Vagina (tissue), 2 donors: ENCODE data around the gene HSF2BP. TPM values are rescaled to one million over a fixed set of nuclear protein-coding genes. Genes with fewer than 3 reads are reported as not detected.

ENCODE experiments used
- DNase-seq, 2 donors: peaks; one replicate each; pipeline ENCODE4 v3.0.0-alpha.2; 2017; ENCODE audit errors: extremely low spot score in 2 of 2
- H3K27ac ChIP-seq: fragments of 200-600 bp; sonication (generic); one replicate; pipeline ENCODE4 v1.5.1; 2019
- H3K27me3 ChIP-seq: fragments of 200-600 bp; sonication (generic); one replicate; pipeline ENCODE4 v1.5.1; 2019
- H3K36me3 ChIP-seq, 2 donors: fragments of 200-600 bp; sonication (generic); one replicate each; pipeline ENCODE4 v1.5.1; 2017 to 2019
- H3K4me1 ChIP-seq: fragments of 200-600 bp; sonication (generic); one replicate; pipeline ENCODE4 v1.5.1; 2019
- H3K4me3 ChIP-seq, 2 donors: fragments of 200-600 bp; sonication (generic); 1 replicate in 1 of 2; 2 replicates in 1 of 2; pipeline ENCODE4 v1.5.1; 2016 to 2019
- H3K9me3 ChIP-seq: fragments of 200-600 bp; sonication (generic); one replicate; pipeline ENCODE4 v1.5.1; 2019
- POLR2A ChIP-seq, 2 donors: fragments of 450-650 bp; IDR thresholded peaks; one replicate each; pipeline ENCODE4 v1.6.1; 2017; ENCODE audit warnings: antibody characterized with exemption in 2 of 2, mild to moderate bottlenecking in 2 of 2, moderate library complexity in 2 of 2
- POLR2AphosphoS5 ChIP-seq, 2 donors: sonication (generic); formaldehyde crosslinking; IDR thresholded peaks; one replicate each; pipeline ENCODE4 v1.9.0; 2017; ENCODE audit warnings: antibody characterized with exemption in 2 of 2, mild to moderate bottlenecking in 2 of 2, low read depth in 1 of 2; ENCODE audit not compliant: insufficient read depth in 1 of 2
- intact Hi-C: fragments of 100-400 bp; cut with DNase I; formaldehyde crosslinking; loops from one replicate; pipeline ENCODE4 v1.15.1; 2023
- total RNA-seq: library from RNA; depleted of rRNA; stranded (reverse); fragments of >200 nt; gene quantifications from one replicate; pipeline ENCODE4 v1.2.3, GENCODE V29; 2016
- TF ChIP-seq, protein P1 (sequence below), 3 experiments: fragments of 450-650 bp in 2 of 3; fragments of 200-600 bp in 1 of 3; sonication (generic) in 1 of 3; IDR thresholded peaks; one replicate each; pipeline ENCODE4 v1.5.1; 2017 to 2019; ENCODE audit warnings: antibody characterized with exemption in 3 of 3, mild to moderate bottlenecking in 2 of 3, moderate library complexity in 2 of 3

The HSF2BP gene
- total RNA-seq, 1 donor from 2014 or later = 2.7 TPM

DNA sequence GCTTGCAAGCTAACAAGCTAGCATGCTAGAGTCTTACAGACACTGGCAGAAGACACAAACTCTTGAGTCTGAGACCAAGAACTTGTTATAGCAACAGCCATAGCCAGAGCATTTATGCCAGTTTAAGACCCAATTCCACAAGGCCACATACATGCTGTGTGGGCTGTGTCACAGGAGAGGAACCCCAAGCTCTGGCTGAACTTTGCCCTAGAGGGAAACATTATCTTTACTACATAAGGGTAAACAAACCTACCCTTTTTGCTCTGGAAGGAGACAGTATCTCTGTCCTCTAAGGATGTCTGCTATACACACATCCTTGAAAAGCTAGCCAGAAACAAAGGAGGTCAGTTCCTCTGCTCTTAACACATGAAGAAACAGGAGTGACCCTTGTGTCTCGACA lies 70.3 kb downstream of the HSF2BP start:
- TF ChIP-seq POLR2A (IDR thresholded peaks at IDR 0.05) = no peak
- TF ChIP-seq, protein P1, sequence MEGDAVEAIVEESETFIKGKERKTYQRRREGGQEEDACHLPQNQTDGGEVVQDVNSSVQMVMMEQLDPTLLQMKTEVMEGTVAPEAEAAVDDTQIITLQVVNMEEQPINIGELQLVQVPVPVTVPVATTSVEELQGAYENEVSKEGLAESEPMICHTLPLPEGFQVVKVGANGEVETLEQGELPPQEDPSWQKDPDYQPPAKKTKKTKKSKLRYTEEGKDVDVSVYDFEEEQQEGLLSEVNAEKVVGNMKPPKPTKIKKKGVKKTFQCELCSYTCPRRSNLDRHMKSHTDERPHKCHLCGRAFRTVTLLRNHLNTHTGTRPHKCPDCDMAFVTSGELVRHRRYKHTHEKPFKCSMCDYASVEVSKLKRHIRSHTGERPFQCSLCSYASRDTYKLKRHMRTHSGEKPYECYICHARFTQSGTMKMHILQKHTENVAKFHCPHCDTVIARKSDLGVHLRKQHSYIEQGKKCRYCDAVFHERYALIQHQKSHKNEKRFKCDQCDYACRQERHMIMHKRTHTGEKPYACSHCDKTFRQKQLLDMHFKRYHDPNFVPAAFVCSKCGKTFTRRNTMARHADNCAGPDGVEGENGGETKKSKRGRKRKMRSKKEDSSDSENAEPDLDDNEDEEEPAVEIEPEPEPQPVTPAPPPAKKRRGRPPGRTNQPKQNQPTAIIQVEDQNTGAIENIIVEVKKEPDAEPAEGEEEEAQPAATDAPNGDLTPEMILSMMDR (IDR thresholded peaks at IDR 0.05) = no peak
- TF ChIP-seq POLR2AphosphoS5 (IDR thresholded peaks at IDR 0.05; ENCODE audit: insufficient read depth in 1 of 2, low read depth in 1 of 2) = no peak
- H3K9me3 ChIP-seq = no peaks in the 10 kb centered on the region
- intact Hi-C loops = no loop called here

DNA sequence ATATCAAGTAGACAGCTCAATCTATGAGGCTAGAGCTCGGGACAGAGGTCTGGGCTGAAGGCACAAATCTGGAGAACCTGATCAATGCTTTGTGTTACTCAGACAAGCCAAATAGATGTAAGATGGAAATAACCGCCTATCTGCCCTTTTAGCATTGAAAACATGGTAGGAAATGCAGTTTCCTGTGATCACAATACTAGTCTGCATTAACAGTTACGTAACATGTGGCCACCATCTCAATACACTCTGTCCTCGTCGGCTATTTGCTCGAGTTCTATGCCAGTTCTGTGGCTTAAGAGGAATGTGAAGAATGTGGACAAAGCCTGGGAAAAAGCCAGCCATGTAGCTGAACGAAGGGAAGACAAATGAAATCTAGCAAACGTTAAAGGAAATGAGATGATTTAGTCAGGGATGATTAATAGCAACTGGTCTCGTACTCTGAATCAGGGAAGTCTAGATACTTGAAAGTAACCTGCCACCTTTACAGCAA lies 73.3 kb downstream of the HSF2BP start:
- Histone ChIP-seq H3K4me1 (peaks cover 25% of the 10 kb centered on the region), H3K36me3 (no peaks in the 10 kb centered on the region), H3K27ac (peak overlapping the region; percentile 68), H3K9me3 (no peaks in the 10 kb centered on the region), H3K4me3 (no peak overlapping the region), H3K27me3 (no peaks in the 10 kb centered on the region)
- TF ChIP-seq POLR2A (IDR thresholded peaks at IDR 0.05) = no peak
- peak; percentile 20 to 97 for TF ChIP-seq POLR2AphosphoS5 (IDR thresholded peaks at IDR 0.05; ENCODE audit: insufficient read depth in 1 of 2, low read depth in 1 of 2)
- intact Hi-C loops = no loop called here
- DNase-seq = peak in 1 of 2 donors; percentile 95

More for the DNA sequence above, 70.3 kb downstream of the HSF2BP start:
- Histone ChIP-seq H3K4me3 (no peak overlapping the region), H3K36me3 (no peaks in the 10 kb centered on the region), H3K27me3 (no peaks in the 10 kb centered on the region), H3K4me1 (peaks cover 25% of the 10 kb centered on the region), H3K27ac (no peak overlapping the region)
- no peak for DNase-seq

DNA sequence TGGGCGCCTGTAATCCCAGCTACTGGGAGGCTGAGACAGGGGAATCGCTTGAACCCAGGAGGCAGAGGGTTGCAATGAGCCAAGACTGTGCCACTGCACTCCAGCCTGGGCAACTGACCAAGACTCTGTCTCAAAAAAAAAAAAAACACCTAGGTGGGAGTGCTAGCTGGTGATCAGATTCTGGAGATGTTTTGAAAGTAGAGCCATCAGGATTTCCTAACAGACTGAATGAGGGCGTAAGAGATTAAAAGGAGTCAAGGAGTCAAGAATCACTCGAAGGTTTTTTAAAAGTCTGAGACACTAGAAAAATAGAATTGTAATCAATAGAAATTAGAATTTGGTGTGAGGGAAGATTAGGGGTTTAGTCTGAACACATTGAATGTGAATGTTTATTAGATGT lies 73.8 kb downstream of the HSF2BP start:
- intact Hi-C loops = no loop called here
- Histone ChIP-seq H3K27ac (peak overlapping the region; percentile 68), H3K4me3 (no peak overlapping the region), H3K27me3 (no peaks in the 10 kb centered on the region), H3K4me1 (peaks cover 25% of the 10 kb centered on the region), H3K9me3 (no peaks in the 10 kb centered on the region), H3K36me3 (no peaks in the 10 kb centered on the region)
- no peak for DNase-seq
- TF ChIP-seq POLR2A (IDR thresholded peaks at IDR 0.05) (no peak), POLR2AphosphoS5 (IDR thresholded peaks at IDR 0.05; ENCODE audit: insufficient read depth in 1 of 2, low read depth in 1 of 2) (no peak)
- TF ChIP-seq, protein P1 (IDR thresholded peaks at IDR 0.05) = no peak

DNA sequence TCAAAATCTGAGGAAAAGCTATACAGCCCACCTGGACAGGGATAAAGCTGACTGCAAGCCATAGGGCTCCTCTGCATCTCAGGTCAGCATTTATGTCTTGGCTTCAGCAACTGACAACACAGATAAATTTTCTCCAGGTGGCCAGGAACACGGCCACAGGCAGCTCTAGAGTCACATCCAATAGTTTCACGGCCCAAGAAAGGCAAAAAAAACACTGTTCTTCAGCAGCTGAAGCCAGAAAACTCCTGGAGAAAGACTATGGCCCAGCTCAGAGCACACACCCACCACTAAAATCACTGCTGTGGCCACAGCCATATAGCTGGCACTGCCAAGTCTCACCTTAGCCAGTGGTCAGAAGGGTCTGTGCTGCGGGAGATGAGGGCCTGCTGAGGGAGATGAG lies 77.8 kb downstream of the HSF2BP start:
- no peaks in the 10 kb centered on the region for H3K27me3 ChIP-seq
- H3K4me1 ChIP-seq = peaks cover 15% of the 10 kb centered on the region
- H3K4me3 ChIP-seq = no peak overlapping the region
- H3K36me3 ChIP-seq = no peaks in the 10 kb centered on the region
- intact Hi-C loops = no loop called here
- no peak overlapping the region for H3K27ac ChIP-seq
- DNase-seq = no peak
- TF ChIP-seq POLR2A (IDR thresholded peaks at IDR 0.05) = no peak
- no peak for TF ChIP-seq POLR2AphosphoS5 (IDR thresholded peaks at IDR 0.05; ENCODE audit: insufficient read depth in 1 of 2, low read depth in 1 of 2)
- TF ChIP-seq, protein P1 (IDR thresholded peaks at IDR 0.05) = no peak
- H3K9me3 ChIP-seq = no peaks in the 10 kb centered on the region

DNA sequence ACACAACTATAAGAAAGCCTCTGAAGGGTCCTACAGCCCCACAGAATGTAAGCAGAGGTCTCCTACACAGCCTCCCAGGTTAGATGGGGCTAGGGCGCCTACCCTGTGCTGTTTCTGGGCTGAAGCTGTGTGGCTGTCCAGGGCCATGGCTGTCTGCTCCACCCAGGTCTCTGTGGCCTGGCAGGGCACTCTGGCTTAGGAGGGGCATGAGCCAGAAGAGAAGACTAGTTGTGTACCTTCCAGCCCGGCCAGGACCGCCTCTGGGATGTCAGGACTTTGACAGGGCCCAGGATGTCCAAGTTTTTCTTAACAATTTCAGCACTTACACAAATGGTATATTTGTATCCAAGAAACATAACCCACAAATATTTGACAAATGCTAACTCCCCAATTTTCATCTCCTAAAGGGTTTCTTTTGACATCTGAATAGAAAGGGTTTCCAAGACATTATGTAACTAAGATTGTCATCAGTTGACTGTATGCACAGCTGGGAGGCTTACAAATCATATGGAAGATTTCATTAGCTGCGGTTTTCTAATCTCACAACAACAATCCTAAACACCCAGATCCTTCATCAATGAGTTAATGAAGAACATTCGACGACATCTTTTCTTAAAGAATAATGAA lies 80.5 kb downstream of the HSF2BP start:
- no peak overlapping the region for H3K4me3 ChIP-seq
- H3K9me3 ChIP-seq = no peaks in the 10 kb centered on the region
- no peak for DNase-seq
- no peaks in the 10 kb centered on the region for H3K4me1 ChIP-seq
- no peak for TF ChIP-seq POLR2A (IDR thresholded peaks at IDR 0.05)
- no peak for TF ChIP-seq POLR2AphosphoS5 (IDR thresholded peaks at IDR 0.05; ENCODE audit: insufficient read depth in 1 of 2, low read depth in 1 of 2)
- TF ChIP-seq, protein P1 (IDR thresholded peaks at IDR 0.05) = no peak
- intact Hi-C loops = no loop called here
- H3K27ac ChIP-seq = no peak overlapping the region
- no peaks in the 10 kb centered on the region for H3K27me3 ChIP-seq
- H3K36me3 ChIP-seq = no peaks in the 10 kb centered on the region
